Ascending aorta (tissue), 2 donors: ENCODE data around the gene CWC27. TPM values are rescaled to one million over a fixed set of nuclear protein-coding genes. Genes with fewer than 3 reads are reported as not detected.

Experiments
- DNase-seq, 2 donors: peaks; one replicate each; pipeline ENCODE4 v3.0.0-alpha.2; 2019; ENCODE audit warnings: low spot score in 2 of 2
- H3K27ac ChIP-seq, 2 donors: fragments of 200-600 bp; sonication (generic); one replicate each; pipeline ENCODE4 v1.5.1; 2016 to 2017; ENCODE audit warnings: mild to moderate bottlenecking in 1 of 2
- H3K27me3 ChIP-seq: fragments of 200-600 bp; sonication (generic); one replicate; pipeline ENCODE4 v1.5.1; 2017
- H3K36me3 ChIP-seq, 2 donors: fragments of 200-600 bp; sonication (generic); one replicate each; pipeline ENCODE4 v1.5.1; 2016
- H3K4me1 ChIP-seq, 2 donors: fragments of 200-600 bp; sonication (generic); one replicate each; pipeline ENCODE4 v1.5.1; 2016 to 2017; ENCODE audit warnings: mild to moderate bottlenecking in 1 of 2
- H3K4me3 ChIP-seq, 2 donors: fragments of 200-600 bp; sonication (generic); one replicate each; pipeline ENCODE4 v1.5.1; 2016 to 2017; ENCODE audit warnings: mild to moderate bottlenecking in 1 of 2
- H3K9me3 ChIP-seq, 2 donors: fragments of 200-600 bp; sonication (generic); one replicate each; pipeline ENCODE4 v1.5.1; 2016
- CTCF ChIP-seq, 3 experiments: fragments of 200-600 bp in 2 of 3; fragments of 450-650 bp in 1 of 3; sonication (generic) in 2 of 3; IDR thresholded peaks; one replicate each; pipeline ENCODE4 v1.5.1; 2016 to 2019; ENCODE audit warnings: antibody characterized with exemption in 3 of 3, mild to moderate bottlenecking in 1 of 3, moderate library complexity in 1 of 3
- intact Hi-C: fragments of 100-400 bp; cut with DNase I; formaldehyde crosslinking; loops from one replicate; pipeline ENCODE4 v1.15.1; 2023
- total RNA-seq: library from RNA; depleted of rRNA; stranded (reverse); fragments of >200 nt; gene quantifications from one replicate; pipeline ENCODE4 v1.1.0, GENCODE V29; 2016

CWC27 gene
- total RNA-seq, 1 donor from 2014 or later: 1.7 TPM

GRCh38 chr5:64853777-64854176 is 85.0 kb downstream of the CWC27 start:
- Histone ChIP-seq H3K27me3 (no peaks in the 10 kb centered on the region), H3K4me3 (no peak overlapping the region), H3K27ac (no peak overlapping the region), H3K36me3 (peaks cover 0 to 5% of the 10 kb centered on the region in 2 donors), H3K9me3 (no peaks in the 10 kb centered on the region), H3K4me1 (no peaks in the 10 kb centered on the region)
- no peak for DNase-seq
- no peak for TF ChIP-seq CTCF (IDR thresholded peaks at IDR 0.05)
- intact Hi-C loops: no loop called here

DNA sequence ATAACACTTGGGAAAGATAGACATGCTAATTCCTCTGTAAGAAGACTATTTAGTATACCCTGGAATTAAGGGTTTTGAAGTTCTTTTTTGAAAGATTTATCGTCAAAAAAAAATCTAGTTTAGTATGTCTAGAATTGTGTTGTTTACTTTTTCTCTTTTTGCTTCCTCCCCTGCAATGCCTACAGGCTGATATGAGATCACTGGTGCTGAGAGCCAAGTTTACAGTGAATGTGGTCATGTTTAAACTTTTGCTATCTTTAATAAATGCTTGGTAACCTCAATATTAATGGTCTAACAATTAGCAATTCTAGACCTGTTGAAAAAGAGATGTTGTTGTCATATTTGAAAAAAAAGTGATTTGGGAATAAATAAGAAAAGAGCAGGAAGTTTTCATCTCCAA is 86.1 kb downstream of the CWC27 start:
- no peaks in the 10 kb centered on the region for H3K9me3 ChIP-seq
- no peak overlapping the region for H3K4me3 ChIP-seq
- H3K27ac ChIP-seq: no peak overlapping the region
- intact Hi-C loops: no loop called here
- TF ChIP-seq CTCF (IDR thresholded peaks at IDR 0.05): no peak
- H3K4me1 ChIP-seq: no peaks in the 10 kb centered on the region
- no peaks in the 10 kb centered on the region for H3K27me3 ChIP-seq
- no peak for DNase-seq
- H3K36me3 ChIP-seq: peaks cover 0 to 5% of the 10 kb centered on the region in 2 donors

GRCh38 chr5:64859881-64860280 is 91.2 kb downstream of the CWC27 start:
- intact Hi-C loops: no loop called here
- Histone ChIP-seq H3K4me1 (no peaks in the 10 kb centered on the region), H3K4me3 (no peak overlapping the region), H3K9me3 (no peaks in the 10 kb centered on the region), H3K27me3 (no peaks in the 10 kb centered on the region), H3K36me3 (no peaks in the 10 kb centered on the region), H3K27ac (no peak overlapping the region)
- TF ChIP-seq CTCF (IDR thresholded peaks at IDR 0.05): no peak
- no peak for DNase-seq

DNA sequence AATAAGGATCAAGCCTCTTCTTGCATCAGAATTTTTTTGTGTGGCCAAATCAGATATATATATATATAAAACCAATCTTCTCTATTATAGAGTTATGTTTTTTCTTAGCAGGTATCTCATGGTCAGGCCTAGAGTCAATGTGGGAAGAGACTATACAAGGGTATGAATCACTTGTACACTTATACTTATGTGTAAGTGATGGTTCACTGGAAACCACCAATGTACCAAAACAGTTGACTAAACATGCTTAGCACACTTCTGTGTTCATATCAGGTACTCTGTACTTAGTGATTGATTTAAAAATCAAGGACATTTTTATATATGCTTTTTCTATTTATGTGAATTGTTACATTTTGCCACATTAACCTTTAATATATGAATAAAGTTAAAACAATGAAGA is 92.6 kb downstream of the CWC27 start:
- Histone ChIP-seq H3K27me3 (no peaks in the 10 kb centered on the region), H3K4me3 (no peak overlapping the region), H3K4me1 (no peaks in the 10 kb centered on the region), H3K9me3 (no peaks in the 10 kb centered on the region), H3K27ac (no peak overlapping the region), H3K36me3 (no peaks in the 10 kb centered on the region)
- TF ChIP-seq CTCF (IDR thresholded peaks at IDR 0.05): no peak
- DNase-seq: no peak
- intact Hi-C loops: no loop called here

GRCh38 chr5:64864171-64864570 is 95.4 kb downstream of the CWC27 start:
- intact Hi-C loops: no loop called here
- Histone ChIP-seq H3K4me1 (no peaks in the 10 kb centered on the region), H3K27ac (no peak overlapping the region), H3K4me3 (no peak overlapping the region), H3K27me3 (no peaks in the 10 kb centered on the region), H3K36me3 (no peaks in the 10 kb centered on the region), H3K9me3 (no peaks in the 10 kb centered on the region)
- DNase-seq: no peak
- TF ChIP-seq CTCF (IDR thresholded peaks at IDR 0.05): no peak

DNA sequence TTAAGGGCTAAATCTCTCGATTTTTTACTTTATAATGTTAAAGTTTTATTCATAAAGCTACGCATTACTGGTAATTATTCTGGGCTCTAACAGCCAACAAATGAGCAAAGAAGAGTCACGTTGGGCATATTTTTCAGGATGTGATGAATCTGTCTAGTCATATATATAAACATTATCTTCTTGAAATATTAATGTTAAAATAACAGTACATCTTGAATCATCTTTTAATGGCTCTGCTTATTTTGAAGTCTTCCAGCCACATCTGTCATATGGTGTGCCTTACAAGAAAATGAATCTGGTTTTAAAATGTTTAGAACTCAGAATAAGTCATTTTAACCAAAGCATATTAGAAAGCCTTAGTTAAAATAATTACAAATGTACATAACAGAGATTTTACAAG is 96.9 kb downstream of the CWC27 start:
- no peaks in the 10 kb centered on the region for H3K9me3 ChIP-seq
- no peaks in the 10 kb centered on the region for H3K4me1 ChIP-seq
- intact Hi-C loops: no loop called here
- H3K27ac ChIP-seq: no peak overlapping the region
- no peak for TF ChIP-seq CTCF (IDR thresholded peaks at IDR 0.05)
- H3K4me3 ChIP-seq: no peak overlapping the region
- H3K36me3 ChIP-seq: no peaks in the 10 kb centered on the region
- DNase-seq: no peak
- H3K27me3 ChIP-seq: no peaks in the 10 kb centered on the region
